ENCODE measurements around the gene FAAP100. TPM values are rescaled to one million over a fixed set of nuclear protein-coding genes. Genes with fewer than 3 reads are reported as not detected.

The FAAP100 gene
- total RNA-seq, 6 donors from 2014 or later = 22.0 to 70.2 (median 32.5) TPM

DNA sequence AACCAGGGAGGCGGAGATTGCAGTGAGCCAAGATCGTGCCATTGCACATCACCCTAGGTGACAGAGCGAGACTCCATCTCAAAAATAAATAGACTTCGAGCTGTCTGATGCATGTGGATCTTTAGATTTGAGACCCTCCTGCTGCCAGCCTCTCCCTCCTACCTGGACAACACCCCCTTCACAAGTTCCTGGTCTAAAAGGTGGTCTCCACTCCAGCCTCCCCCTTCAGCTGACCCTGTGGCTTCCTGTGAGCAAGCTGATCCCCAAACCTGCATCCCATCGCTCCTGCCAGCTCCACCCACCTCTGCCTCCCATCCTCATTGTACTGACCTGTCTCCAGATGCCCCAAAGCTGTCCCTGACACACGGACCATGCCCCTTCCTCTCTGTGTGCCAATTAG is 27.1 kb upstream of the FAAP100 start:
- TF ChIP-seq, protein P1, sequence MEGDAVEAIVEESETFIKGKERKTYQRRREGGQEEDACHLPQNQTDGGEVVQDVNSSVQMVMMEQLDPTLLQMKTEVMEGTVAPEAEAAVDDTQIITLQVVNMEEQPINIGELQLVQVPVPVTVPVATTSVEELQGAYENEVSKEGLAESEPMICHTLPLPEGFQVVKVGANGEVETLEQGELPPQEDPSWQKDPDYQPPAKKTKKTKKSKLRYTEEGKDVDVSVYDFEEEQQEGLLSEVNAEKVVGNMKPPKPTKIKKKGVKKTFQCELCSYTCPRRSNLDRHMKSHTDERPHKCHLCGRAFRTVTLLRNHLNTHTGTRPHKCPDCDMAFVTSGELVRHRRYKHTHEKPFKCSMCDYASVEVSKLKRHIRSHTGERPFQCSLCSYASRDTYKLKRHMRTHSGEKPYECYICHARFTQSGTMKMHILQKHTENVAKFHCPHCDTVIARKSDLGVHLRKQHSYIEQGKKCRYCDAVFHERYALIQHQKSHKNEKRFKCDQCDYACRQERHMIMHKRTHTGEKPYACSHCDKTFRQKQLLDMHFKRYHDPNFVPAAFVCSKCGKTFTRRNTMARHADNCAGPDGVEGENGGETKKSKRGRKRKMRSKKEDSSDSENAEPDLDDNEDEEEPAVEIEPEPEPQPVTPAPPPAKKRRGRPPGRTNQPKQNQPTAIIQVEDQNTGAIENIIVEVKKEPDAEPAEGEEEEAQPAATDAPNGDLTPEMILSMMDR (IDR thresholded peaks at IDR 0.05) = no peak
- TF ChIP-seq POLR2AphosphoS5 (IDR thresholded peaks at IDR 0.05) = no peak
- TF ChIP-seq POLR2A (IDR thresholded peaks at IDR 0.05) = no peak
- TF ChIP-seq EP300 (IDR thresholded peaks at IDR 0.05) = no peak
- Histone ChIP-seq H3K27me3 (no peaks in the 10 kb centered on the region), H3K9me3 (no peaks in the 10 kb centered on the region), H3K4me1 (peaks cover 10 to 20% (median 16%) of the 10 kb centered on the region in 4 donors), H3K27ac (no peak overlapping the region), H3K36me3 (peaks cover 3 to 67% (median 49%) of the 10 kb centered on the region in 4 donors), H3K4me3 (no peak overlapping the region)
- whole genome bisulfite sequencing, 2 donors = 88 to 91% methylated on average over 6 of the region's 6 CpGs
- ATAC-seq (ENCODE audit: low FRiP score in 2 of 2) = no peak
- DNase-seq = no peak

DNA sequence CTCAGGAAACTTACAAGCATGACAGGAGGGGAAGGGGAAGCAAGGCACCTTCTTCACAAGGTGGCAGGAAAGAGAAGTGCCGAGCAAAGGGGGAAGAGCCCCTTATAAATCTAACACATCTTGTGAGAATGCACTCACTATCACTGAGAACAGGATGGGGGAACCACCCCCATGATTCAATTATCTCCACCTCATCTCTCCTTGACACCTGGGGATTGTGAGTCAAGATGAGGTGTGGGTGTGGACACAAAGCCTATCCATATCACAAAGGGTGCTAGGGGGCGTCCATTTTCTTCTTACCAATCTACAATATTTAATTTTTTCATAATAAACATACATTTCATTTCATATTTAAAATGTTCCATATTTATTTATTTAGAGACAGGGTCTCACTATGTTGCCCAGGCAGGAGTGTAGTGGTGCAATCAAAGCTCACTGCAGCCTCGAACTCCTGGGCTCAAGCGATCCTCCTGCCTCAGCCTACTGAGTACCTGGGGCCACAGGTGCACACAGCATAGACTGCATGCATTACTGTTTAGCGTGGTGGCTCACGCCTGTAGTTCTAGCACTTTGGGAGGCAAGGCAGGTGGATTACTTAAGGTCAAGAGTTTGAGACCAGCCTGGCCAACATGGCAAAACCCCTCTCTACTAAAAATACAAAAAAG is 26.5 kb upstream of the FAAP100 start:
- WGBS, 2 donors = 85 to 88% methylated on average over 6 of the region's 6 CpGs
- H3K4me3 ChIP-seq = no peak overlapping the region
- no peak overlapping the region for H3K27ac ChIP-seq
- DNase-seq (no peak), ATAC-seq (ENCODE audit: low FRiP score in 2 of 2) (no peak)
- peaks cover 10 to 20% (median 16%) of the 10 kb centered on the region in 4 donors for H3K4me1 ChIP-seq
- peaks cover 3 to 65% (median 47%) of the 10 kb centered on the region in 4 donors for H3K36me3 ChIP-seq
- no peaks in the 10 kb centered on the region for H3K9me3 ChIP-seq
- H3K27me3 ChIP-seq = no peaks in the 10 kb centered on the region
- TF ChIP-seq POLR2AphosphoS5 (IDR thresholded peaks at IDR 0.05) (no peak), POLR2A (IDR thresholded peaks at IDR 0.05) (no peak), EP300 (IDR thresholded peaks at IDR 0.05) (no peak)
- TF ChIP-seq, protein P1 (IDR thresholded peaks at IDR 0.05) = no peak

DNA sequence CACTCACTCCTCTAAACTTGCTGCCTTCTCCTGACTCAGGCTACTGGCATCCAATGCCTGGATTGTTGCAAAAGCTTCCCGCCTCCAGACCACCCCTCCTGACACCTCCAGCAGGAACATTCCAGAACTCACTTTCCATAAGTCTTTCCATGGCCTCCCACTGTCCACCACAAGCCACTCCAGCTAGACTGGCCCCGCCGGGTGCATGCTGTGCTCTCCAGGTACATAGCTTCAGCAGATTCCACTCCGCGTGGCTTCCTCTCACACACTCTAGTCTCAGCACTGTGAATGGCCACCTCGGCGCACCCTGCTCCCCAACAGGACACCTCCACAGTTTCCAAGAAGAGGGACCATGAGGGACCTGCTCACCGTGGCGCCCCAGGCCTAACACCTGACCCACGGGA is 25.9 kb upstream of the FAAP100 start:
- no peak overlapping the region for H3K4me3 ChIP-seq
- no peak for TF ChIP-seq POLR2AphosphoS5 (IDR thresholded peaks at IDR 0.05)
- TF ChIP-seq POLR2A (IDR thresholded peaks at IDR 0.05) = no peak
- TF ChIP-seq EP300 (IDR thresholded peaks at IDR 0.05) = no peak
- TF ChIP-seq, protein P1 (IDR thresholded peaks at IDR 0.05) = no peak
- 97 to 98% methylated on average over 10 of the region's 10 CpGs for WGBS, 2 donors
- peaks cover 10 to 20% (median 16%) of the 10 kb centered on the region in 4 donors for H3K4me1 ChIP-seq
- peaks cover 3 to 65% (median 47%) of the 10 kb centered on the region in 4 donors for H3K36me3 ChIP-seq
- peak overlapping the region in 2 of 4 donors; percentile 57 to 67 for H3K27ac ChIP-seq
- no peak for DNase-seq
- H3K27me3 ChIP-seq = no peaks in the 10 kb centered on the region
- ATAC-seq (ENCODE audit: low FRiP score in 2 of 2) = no peak
- H3K9me3 ChIP-seq = no peaks in the 10 kb centered on the region

DNA sequence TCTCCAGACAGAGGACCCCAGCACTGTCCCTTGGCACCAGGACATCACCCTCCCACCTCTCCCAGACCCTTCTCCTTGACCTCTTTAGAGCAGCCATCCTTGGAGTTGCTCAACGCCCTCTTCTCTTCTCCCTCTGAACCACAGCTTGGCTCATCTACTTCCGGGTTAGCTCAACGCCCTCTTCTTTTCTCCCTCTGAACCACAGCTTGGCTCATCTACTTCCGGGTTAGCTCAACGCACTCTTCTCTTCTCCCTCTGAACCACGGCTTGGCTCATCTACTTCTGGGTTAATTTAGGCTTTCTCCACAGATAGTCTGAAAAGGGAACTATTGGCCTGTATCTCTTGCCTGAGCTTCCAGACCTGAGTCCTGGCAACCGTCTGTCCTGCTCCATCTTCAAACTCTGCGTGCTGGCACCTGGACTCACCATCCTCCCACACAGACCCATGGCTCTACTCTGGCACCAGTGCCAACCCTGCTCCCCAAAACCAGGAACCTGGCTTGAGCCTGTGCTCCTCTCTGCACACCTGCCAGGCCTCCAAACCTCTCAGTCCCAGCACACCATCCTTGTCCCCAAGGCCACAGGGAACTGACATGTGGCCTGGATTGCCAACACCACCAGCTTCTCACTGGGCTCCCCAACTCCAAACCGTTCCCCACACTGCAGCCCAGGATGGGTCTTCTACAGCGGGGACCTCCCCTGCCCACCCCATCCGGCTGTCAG is 25.3 kb upstream of the FAAP100 start:
- 73 to 77% methylated on average over 11 of the region's 11 CpGs for WGBS, 2 donors
- TF ChIP-seq POLR2A (IDR thresholded peaks at IDR 0.05) (no peak), EP300 (IDR thresholded peaks at IDR 0.05) (no peak), POLR2AphosphoS5 (IDR thresholded peaks at IDR 0.05) (no peak)
- TF ChIP-seq, protein P1 (IDR thresholded peaks at IDR 0.05) = no peak
- ATAC-seq (ENCODE audit: low FRiP score in 2 of 2) = peak in 1 of 2 donors; percentile 60

More for the DNA sequence above, 25.3 kb upstream of the FAAP100 start:
- H3K27me3 ChIP-seq = no peaks in the 10 kb centered on the region
- H3K27ac ChIP-seq = peak overlapping the region; percentile 35 to 67 (median 48)
- H3K36me3 ChIP-seq = peaks cover 3 to 59% (median 44%) of the 10 kb centered on the region in 4 donors
- H3K4me3 ChIP-seq = no peak overlapping the region
- peaks cover 10 to 20% (median 16%) of the 10 kb centered on the region in 4 donors for H3K4me1 ChIP-seq
- no peaks in the 10 kb centered on the region for H3K9me3 ChIP-seq
- no peak for DNase-seq

Measured in upper lobe of left lung (tissue), 6 donors.